ENCODE measurements around the gene ZFP36L2.

- no peak for TF ChIP-seq CTCF (tag by site-specific recombination; IDR thresholded peaks at IDR 0.05)
- TF ChIP-seq SP2 (tag by site-specific recombination; IDR thresholded peaks at IDR 0.05): no peak
- TF ChIP-seq PRDM10 (tag by site-specific recombination; IDR thresholded peaks at IDR 0.05): no peak
Observed at GRCh38 chr2:43210125-43210466, 16.3 kb downstream of the ZFP36L2 start.
